CD4-positive, alpha-beta T cell (primary cell): ENCODE measurements around the gene CHAF1A. TPM values are rescaled to one million over a fixed set of nuclear protein-coding genes. Genes with fewer than 3 reads are reported as not detected.

Experiments
- ATAC-seq: fragments of 200-7000 bp; cut with Tn5 transposase; one replicate; pipeline ENCODE4 v1.10.0; 2022; ENCODE audit warnings: mild to moderate bottlenecking; ENCODE audit not compliant: poor library complexity
- CTCF ChIA-PET: fragments of 350-600 bp; sonication (Branson Sonifier 250); formaldehyde crosslinking; loops from one replicate; lab custom pipeline; 2021; ENCODE audit warnings: antibody characterized with exemption, inconsistent platforms; lab: Charles Lee
- POLR2A ChIA-PET: fragments of 350-600 bp; sonication (Branson Sonifier 250); formaldehyde crosslinking; loops from one replicate; lab custom pipeline; 2021; ENCODE audit warnings: antibody characterized with exemption, inconsistent platforms; lab: Charles Lee
- DNase-seq, 14 experiments: peaks; one replicate each; pipeline ENCODE4 v3.0.0-alpha.2; 2013 to 2020; ENCODE audit warnings: mixed read lengths in 2 of 14
- H3K27ac ChIP-seq, 2 donors: one replicate each; pipeline versions ENCODE4 v1.5.1 to v1.7.0; 2013; ENCODE audit warnings: low read length in 2 of 2, low read depth in 1 of 2, mild to moderate bottlenecking in 1 of 2
- H3K27me3 ChIP-seq, 2 experiments: 1 replicate in 1 of 2; 2 replicates in 1 of 2; pipeline versions ENCODE4 v1.6.1 to v1.7.0; 2013; ENCODE audit warnings: low read length in 2 of 2, control low read depth in 1 of 2, mild to moderate bottlenecking in 1 of 2, moderate library complexity in 1 of 2; ENCODE audit not compliant: insufficient read depth in 2 of 2, control insufficient read depth in 1 of 2
- H3K36me3 ChIP-seq: one replicate; pipeline ENCODE4 v1.6.1; 2013; ENCODE audit warnings: low read length, control low read depth; ENCODE audit not compliant: insufficient read depth
- H3K4me1 ChIP-seq: one replicate; pipeline ENCODE4 v1.6.1; 2013; ENCODE audit warnings: low read length, control low read depth; ENCODE audit not compliant: insufficient read depth
- H3K4me3 ChIP-seq: one replicate; pipeline ENCODE4 v1.5.1; 2013; ENCODE audit warnings: mild to moderate bottlenecking, low read length, moderate library complexity
- H3K9me3 ChIP-seq, 2 experiments: 1 replicate in 1 of 2; 2 replicates in 1 of 2; pipeline versions ENCODE4 v1.6.1 to v1.7.0; 2013; ENCODE audit warnings: low read length in 2 of 2, mild to moderate bottlenecking in 2 of 2, control low read depth in 1 of 2, moderate library complexity in 1 of 2; ENCODE audit not compliant: control insufficient read depth in 1 of 2, insufficient read depth in 1 of 2
- H3K27ac Mint-ChIP-seq: one replicate; pipeline ENCODE4 v1.8.0; 2020; ENCODE audit warnings: mixed read lengths
- H3K27me3 Mint-ChIP-seq: one replicate; pipeline ENCODE4 v1.8.0; 2021; ENCODE audit warnings: mixed read lengths
- H3K36me3 Mint-ChIP-seq: one replicate; pipeline ENCODE4 v1.8.0; 2021; ENCODE audit warnings: low read depth, mixed read lengths
- H3K4me1 Mint-ChIP-seq: one replicate; pipeline ENCODE4 v1.8.0; 2021; ENCODE audit warnings: low read depth, mixed read lengths
- H3K4me3 Mint-ChIP-seq: one replicate; pipeline ENCODE4 v1.8.0; 2020; ENCODE audit warnings: mild to moderate bottlenecking, mixed read lengths
- H3K9me3 Mint-ChIP-seq: one replicate; pipeline ENCODE4 v1.8.0; 2020; ENCODE audit warnings: mixed read lengths
- CTCF ChIP-seq: fragments of 200-600 bp; IDR thresholded peaks from one replicate; pipeline ENCODE4 v1.8.0; 2022; ENCODE audit warnings: antibody characterized with exemption, mild to moderate bottlenecking
- intact Hi-C, 2 experiments: fragments of 100-400 bp; cut with DNase I in 1 of 2; cut with micrococcal nuclease in 1 of 2; formaldehyde crosslinking; loops; one replicate each; pipeline versions ENCODE4 v1.15.1 to v1.9.0; 2023 to 2025; cut with DNase I, micrococcal nuclease
- total RNA-seq, 174 experiments: library from RNA in 2 of 174; stranded (reverse) in 2 of 174; gene quantifications; one replicate each; pipeline ENCODE4 v1.2.3 and lab custom pipeline; 2021 to 2026

Gene CHAF1A
- total RNA-seq, 2 experiments from 2014 or later, result 27.5 to 27.8 TPM

- H3K36me3 Mint-ChIP-seq, result peaks cover 37% of the 10 kb centered on the region
- H3K27me3 Mint-ChIP-seq, result no peaks in the 10 kb centered on the region
- CTCF ChIA-PET, result no interaction called here
Observed at GRCh38 chr19:4482721-4483364, 80.4 kb downstream of the CHAF1A start.

GRCh38 chr19:4483385-4483784 lies 80.9 kb downstream of the CHAF1A start:
- Mint-ChIP-seq H3K4me3 (no peak overlapping the region), H3K9me3 (no peaks in the 10 kb centered on the region), H3K27me3 (no peaks in the 10 kb centered on the region), H3K27ac (no peak overlapping the region), H3K4me1 (no peaks in the 10 kb centered on the region), H3K36me3 (peaks cover 38% of the 10 kb centered on the region)
- H3K27me3 ChIP-seq, result no peaks in the 10 kb centered on the region
- no peak overlapping the region for H3K27ac ChIP-seq
- no peak overlapping the region for H3K4me3 ChIP-seq
- CTCF ChIA-PET, result no interaction called here
- ATAC-seq (no peak), DNase-seq (no peak)
- no peaks in the 10 kb centered on the region for H3K9me3 ChIP-seq
- peaks cover 17% of the 10 kb centered on the region for H3K36me3 ChIP-seq
- H3K4me1 ChIP-seq, result no peaks in the 10 kb centered on the region
- no peak for TF ChIP-seq CTCF
- POLR2A ChIA-PET, result no interaction called here
- intact Hi-C loops, result no loop called here

More at GRCh38 chr19:4482721-4483364, 80.4 kb downstream of the CHAF1A start:
- Histone ChIP-seq H3K4me3 (no peak overlapping the region), H3K9me3 (no peaks in the 10 kb centered on the region), H3K4me1 (no peaks in the 10 kb centered on the region), H3K27me3 (no peaks in the 10 kb centered on the region), H3K27ac (no peak overlapping the region), H3K36me3 (peaks cover 17% of the 10 kb centered on the region)
- POLR2A ChIA-PET, result no interaction called here
- Mint-ChIP-seq H3K4me3 (no peak overlapping the region), H3K27ac (no peak overlapping the region), H3K4me1 (no peaks in the 10 kb centered on the region), H3K9me3 (no peaks in the 10 kb centered on the region)
- ATAC-seq, result no peak
- no peak for TF ChIP-seq CTCF
- intact Hi-C loops, result no loop called here
- no peak for DNase-seq

DNA sequence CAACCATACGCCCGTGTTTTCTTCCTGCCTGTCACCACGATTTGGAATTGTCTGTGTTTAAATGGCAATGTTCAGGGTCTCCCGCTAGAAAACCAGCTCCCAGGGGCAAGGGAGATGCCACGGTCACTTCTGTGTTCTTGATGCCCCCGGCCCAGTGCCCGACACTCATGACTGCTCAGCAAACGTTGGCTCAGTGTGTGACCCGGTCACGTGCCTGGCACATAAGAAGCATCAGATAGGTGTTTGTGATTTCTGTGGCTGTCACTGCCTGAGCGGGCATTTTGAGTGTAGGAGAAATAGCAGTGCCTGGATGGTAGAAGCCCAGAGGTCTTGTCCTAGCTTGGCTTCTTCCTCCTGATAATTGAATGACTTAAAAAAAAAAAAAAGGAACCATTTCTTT lies 85.1 kb downstream of the CHAF1A start:
- no peaks in the 10 kb centered on the region for H3K4me1 ChIP-seq
- Mint-ChIP-seq H3K4me1 (no peaks in the 10 kb centered on the region), H3K27ac (no peak overlapping the region), H3K4me3 (no peak overlapping the region), H3K36me3 (peaks cover 45% of the 10 kb centered on the region), H3K27me3 (no peaks in the 10 kb centered on the region), H3K9me3 (no peaks in the 10 kb centered on the region)
- no peak for TF ChIP-seq CTCF
- H3K36me3 ChIP-seq, result peaks cover 40% of the 10 kb centered on the region
- ATAC-seq (no peak), DNase-seq (no peak)
- H3K4me3 ChIP-seq, result no peak overlapping the region
- H3K27ac ChIP-seq, result no peak overlapping the region
- POLR2A ChIA-PET, result no interaction called here
- CTCF ChIA-PET, result no interaction called here
- no peaks in the 10 kb centered on the region for H3K9me3 ChIP-seq
- intact Hi-C loops, result no loop called here
- no peaks in the 10 kb centered on the region for H3K27me3 ChIP-seq
